Middle frontal gyrus (tissue), 1 donor: ENCODE data around the gene GDPD2.

Experiments used
- DNase-seq: peaks from one replicate; pipeline ENCODE4 v3.0.0-alpha.2; 2015; ENCODE audit warnings: low spot score; ENCODE audit errors: extremely low spot score

The GDPD2 gene

DNA sequence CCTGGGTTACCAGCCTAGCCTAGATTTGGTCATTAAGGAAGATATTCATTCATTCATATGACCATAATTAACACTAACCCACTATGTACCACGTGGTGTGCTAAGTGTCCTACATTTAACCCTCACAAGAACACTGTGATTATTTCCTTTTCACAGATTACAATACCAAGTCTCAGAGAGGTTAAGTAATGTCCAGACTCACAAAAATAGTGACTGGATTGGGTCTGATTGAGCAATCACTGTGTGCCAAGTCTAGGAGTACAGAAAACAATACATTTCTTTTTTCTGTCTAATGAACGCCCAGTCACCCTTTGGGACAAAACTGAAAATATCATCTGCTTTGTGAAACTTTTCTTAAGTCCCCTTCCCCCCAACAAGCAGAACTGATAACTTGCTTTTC, 13.9 kb downstream of the GDPD2 start:
- DNase-seq, result no peak

DNA sequence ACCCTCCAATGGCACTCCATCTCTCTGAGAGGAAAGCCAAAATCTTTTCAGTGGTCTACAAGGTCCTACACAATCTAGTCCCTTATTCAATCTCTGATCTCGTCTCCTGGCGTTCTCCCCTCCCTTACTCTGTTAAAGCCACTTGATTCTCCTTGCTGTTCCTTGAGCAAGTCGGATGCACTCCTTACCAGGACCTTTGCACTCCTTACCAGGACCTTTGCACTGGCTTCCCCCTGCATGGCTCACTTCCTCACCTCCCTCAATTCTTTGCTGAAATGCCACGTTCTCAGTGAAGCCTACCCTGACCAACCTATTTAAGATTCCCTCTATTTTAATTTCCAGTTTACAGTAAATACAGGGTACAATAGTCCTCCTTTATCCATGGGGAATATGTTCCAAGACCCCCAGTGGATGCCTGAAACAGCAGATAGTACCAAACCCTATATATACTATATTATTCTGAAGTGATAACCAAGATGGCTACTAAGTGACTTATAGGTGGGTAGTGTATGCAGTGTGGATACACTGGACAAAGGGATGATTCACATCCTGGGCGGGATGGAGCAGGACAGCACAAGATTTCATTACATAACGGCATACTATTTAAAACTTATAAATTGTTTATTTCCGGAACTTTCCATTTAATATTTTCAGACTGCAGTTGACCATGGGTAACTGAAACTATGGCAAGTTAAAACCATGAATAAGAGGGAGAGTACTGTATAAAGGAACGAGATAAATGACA, 15.0 kb downstream of the GDPD2 start:
- no peak for DNase-seq

DNA sequence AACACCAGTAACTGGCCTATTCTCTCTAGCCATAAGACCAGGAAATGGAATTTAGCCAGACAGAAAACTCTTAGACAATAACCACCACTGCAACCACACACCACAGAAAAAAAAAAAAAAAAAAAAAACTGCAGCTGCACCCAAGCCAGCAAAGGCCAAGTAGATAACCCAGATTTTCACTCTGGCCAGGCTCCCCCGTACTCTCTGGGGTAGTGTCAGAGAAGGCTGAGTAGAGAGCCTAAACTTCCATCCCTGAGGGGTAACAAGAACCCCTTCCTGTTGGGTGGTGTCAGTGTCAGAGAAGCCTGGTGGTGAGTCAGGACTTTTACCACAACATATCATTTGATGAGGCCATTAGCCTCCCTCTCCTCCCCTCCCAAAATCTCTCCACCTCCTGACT, 15.9 kb downstream of the GDPD2 start:
- DNase-seq, result no peak

DNA sequence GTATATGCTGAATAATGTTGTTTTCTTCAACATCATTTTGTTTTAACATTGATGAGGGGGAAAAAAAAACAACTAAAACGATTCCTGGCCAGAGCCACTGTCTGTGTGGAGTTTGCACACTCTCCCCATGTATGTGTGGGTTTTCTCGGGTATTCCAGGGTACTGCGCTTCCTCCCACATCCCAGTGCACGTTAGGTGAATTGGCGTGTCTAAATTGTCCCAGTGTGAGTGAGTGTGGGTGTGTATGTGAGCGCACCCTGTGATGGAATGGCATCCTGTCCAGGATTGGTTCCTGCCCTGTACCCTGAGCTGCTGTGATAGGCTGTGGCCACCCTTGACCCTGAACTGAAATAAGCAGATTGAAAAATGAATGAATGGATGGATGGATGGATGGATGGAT, 19.1 kb downstream of the GDPD2 start:
- DNase-seq, result no peak

DNA sequence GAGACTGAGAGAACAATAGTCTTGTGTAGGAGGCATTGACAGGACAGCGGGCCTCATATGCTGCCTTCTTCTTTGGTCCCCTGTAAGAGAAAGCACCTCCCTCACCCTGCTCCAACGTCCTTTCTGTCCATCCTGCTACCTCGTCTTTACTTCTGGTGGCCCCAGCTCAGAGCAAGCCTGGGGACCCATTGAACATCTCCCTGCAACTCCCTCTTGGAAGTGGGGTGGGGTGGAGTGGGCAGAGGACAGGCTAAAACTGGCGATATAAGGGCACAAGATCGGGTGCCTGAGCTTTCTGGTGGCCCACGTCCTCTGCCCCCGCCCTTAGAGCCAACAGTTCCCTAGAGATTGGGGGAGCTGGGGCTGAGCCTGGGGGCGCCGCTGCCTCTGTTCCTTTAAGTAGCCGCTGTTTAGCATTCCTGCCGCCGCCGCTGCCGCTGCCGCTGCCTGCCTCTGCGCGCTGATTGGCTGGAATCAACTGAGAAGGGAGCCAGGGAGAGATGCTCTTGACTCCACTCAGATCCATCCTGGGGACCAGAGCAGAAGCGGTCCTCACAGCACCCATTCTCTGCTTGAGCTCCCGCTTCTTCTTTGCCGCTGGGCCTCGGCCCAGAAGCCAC, 21.3 kb downstream of the GDPD2 start, which contains the start of gene DLG3:
DLG3 (plus strand) TSS at position 510 of the 620 bp plus-strand sequence. CDS start 367 bp downstream, outside the sequence.
- peak; percentile 44 for DNase-seq

DNA sequence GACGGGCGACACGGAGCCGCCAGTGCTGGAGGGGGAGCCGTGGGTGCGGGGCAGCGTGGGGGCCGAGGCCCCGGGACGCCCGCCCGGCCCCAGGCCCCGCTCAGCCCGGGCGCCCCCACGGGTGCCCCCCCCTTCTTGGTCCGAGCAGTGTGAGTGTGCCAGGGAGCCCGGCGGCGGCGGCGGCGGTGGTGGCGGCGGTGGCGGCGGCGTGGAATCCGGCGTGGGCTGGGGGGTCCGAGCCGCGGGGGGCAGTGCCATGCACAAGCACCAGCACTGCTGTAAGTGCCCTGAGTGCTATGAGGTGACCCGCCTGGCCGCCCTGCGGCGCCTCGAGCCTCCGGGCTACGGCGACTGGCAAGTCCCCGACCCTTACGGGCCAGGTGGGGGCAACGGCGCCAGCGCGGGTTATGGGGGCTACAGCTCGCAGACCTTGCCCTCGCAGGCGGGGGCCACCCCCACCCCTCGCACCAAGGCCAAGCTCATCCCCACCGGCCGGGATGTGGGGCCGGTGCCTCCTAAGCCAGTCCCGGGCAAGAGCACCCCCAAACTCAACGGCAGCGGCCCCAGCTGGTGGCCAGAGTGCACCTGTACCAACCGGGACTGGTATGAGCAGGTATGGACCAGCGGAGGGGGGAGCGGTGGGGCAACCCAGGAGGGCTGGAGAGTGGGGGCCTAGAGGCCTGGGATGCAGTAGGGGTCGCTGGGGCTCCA, 22.0 kb downstream of the GDPD2 start:
- DNase-seq, result no peak

DNA sequence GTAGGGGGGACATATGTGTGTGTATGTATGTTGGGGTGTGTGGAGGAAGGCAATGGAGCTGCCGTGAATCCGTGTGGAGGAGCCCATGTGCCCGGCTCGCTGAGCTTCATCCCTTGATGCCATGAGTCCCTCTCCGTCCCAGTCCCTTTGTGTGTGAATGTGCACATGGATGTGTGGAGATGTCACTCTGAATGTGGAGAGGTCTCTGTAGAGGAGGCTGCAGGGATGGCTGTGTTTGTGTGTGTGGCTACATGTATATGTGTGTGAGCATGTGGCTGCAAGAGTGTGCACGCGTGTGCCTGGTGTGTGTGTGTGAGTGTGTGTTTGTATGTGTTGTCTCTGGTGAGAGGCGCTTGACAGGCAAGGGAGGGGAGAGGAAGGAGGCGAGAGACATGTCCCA, 22.8 kb downstream of the GDPD2 start:
- DNase-seq, result no peak

DNA sequence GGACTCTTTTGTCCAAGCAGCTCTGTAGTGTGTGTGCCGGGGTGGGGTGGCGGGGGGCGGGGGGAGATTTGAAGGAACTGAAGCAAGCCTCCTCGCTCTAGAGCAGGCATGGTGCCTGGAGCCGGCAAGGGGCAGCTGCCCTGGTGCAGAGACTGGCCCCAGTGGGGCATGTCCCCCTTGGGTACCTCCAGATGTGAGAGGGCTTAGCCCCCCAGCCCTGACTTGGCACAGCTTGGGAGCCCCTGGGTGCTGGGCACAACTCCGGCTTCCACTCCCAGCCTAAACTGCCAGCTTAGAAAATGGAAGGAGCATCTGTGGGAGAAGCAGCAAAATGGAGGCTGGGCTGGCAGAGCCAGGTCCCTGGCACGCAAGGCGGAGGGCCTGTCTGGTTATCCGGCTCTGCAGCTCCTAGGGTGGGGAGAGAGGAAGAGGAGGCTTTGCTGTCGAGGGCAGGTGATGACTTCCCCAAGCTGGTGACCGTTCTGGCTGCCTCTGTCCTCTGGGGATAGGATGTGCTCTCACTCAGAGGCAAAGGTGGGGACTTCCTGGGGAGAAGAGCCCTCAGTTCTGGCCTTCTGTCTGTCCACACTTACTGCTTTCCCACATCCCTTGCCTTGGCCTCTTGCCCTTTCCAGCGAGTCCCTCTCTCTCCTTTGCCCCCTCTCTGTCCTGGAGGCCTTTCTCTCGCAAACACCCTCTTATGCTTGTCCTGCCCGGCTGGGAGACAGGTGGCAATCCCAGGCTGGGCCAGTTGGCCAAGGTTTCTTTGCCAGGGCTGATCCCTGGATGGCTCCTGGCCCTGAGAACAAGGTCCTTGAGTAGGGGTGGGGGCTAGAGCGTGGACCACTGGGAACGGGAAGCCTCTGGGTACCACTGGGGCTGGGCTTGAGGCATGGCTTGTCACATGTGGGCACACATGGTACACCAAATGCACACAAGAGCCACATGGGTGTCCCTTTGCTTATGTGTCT, 23.6 kb downstream of the GDPD2 start:
- DNase-seq, result no peak

DNA sequence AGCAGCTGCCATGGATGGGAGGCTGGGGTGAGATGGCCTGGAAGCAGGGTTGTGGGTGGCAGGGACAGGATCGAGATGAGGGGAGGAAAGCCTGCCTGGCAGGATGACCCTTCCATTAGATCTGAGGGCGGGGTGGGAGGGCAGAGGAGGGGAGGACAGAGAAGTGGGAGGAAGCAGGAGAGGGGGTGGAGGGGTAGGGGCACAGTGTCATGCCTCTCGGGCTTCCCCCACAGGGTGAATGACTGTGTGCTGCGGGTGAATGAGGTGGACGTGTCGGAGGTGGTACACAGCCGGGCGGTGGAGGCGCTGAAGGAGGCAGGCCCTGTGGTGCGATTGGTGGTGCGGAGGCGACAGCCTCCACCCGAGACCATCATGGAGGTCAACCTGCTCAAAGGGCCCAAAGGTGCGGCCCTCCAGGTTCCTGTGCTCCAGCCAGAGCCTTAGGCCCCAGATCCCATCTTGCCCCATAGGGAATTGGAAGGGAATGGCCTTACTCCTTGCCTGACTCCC, 26.4 kb downstream of the GDPD2 start:
- DNase-seq, result no peak

DNA sequence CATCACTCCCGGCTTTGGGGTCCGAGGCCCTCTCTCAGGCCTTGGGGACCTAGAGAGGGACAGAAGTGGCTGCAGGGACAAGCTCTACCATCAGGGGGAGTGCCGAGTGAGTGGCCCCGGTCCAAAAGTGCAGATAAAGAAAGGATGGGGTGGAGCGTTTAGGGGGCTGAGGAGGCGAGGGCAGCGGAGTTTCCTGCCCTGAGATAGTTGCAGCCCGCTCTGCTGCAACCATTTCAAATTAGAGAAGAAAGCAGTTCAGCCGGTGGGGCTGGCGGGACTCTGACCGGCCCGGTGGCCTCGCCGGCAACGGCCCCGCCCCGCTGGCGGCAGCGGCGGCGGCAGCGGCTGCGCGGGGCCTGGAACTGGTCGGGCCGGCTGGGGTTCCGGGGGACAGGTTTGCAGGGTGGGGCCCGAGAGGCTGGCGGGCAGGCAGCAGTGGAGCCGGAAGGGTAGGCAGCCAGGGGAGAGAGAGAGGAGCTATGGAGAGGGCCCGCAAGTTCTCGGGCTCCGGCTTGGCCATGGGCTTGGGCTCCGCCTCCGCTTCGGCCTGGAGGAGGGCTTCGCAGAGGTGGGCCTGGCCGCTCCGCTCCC, 29.1 kb downstream of the GDPD2 start:
- no peak for DNase-seq

DNA sequence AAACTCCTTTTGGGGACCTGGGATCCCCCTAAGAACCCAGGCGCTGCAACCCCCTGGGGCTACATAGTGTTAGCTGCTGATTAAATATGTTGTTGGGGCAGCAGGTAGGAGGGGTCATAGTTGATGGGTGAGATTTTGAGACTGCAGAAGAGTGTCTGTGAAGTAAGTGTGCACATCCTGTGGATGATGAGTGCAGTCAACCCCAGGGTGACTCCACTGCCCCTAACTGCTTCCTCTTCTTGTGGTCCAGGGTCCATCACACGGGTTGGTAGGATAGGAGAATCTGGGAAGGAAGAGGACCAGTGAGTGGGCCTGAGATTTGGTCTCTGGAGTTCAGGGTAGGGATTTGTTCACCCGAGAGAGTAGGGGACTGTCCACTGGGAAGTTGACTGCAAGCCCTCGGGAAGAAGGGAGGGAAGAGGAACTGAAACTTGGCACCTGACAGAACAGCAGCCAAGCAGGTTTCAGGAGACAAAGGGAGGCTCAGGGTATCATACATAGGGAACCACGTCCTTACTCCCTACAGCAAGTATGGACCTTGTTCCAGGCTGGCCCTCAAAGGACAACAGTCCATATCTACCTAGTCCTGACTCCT, 30.0 kb downstream of the GDPD2 start:
- DNase-seq, result no peak

DNA sequence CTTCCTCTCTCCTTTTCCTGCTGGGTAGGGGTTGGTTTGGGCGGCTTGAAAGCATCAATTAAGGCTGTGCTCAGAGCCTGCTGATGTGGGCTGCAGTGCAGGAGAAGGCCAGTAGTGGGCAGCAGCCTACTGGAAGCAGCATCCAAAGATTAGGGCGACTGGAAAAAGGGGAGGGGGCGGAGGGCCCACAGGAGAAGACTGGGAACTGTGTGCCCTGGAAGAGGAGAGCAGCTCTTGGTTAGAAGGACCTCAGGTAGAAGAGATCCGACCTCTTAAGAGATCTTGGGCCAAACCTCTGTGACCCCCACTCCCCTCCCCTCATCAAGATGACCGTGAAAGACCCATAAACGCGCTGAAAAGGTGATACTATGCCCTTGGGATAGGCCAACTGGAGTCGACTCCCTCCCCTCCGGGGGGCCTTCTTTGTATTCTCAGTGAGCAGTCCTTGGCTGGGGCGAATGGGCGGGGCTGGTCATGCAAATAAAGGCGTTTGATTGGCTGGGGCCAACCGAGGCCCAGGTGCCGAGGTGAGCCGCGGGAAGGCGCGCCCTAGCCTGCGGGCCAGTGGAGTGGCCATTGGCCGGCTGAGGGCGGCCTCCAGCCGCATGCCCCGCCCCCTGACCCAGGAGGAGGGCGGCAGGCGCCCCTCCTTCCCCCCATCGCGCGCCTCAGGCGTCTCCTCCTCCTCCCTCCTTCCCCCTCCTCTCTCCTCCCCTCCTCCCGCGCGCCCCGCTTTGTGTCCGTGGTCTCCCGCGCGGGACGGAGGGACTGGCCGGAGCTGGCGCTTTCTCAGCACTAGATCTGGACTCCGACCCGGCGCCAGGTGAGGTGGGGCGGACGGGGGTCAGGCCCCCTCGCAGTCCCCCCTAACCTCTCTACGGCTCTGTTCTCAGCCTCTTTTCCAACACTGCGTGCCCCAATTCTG, 31.6 kb downstream of the GDPD2 start:
- DNase-seq, result no peak

DNA sequence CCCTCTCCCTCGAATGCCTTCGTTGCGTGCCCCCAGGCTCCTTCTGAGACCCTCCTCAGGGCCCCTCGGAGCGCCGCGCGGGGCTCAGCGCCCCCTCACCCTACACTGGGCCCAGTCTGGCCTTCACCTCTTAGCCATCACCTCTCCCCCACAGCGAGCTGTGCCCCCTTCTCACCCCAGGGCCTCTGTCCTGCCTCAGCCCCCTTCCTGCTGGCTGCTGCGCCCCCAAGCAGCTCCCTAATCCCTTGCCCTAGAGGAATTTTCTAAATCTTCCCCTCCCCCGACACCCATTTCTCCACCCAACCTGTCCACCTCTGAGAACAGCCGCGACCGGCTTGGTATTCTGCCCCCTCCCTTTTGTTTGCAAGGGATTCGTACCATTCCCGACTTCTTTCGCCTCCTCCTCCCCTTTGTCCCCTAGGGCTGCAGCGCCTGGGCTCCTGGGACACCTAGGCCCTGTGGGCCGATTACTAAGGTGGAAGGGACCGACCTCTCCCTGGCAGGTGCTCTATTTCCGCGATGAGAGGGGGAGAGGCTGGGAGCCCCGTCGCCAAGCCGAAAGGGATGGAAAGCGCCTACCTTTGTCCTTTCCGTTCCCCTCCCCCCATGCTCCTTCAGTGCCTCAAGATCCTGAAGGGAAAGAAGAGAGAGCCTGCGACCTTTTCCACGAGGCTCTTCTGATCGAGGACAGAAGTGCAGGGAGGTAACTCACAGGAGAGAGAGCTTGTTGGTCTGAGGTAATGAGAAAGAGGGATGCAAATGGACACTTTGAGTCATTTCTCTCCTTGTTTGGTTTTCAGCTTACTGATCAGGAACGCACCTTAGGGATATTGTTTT, 32.5 kb downstream of the GDPD2 start:
- no peak for DNase-seq

DNA sequence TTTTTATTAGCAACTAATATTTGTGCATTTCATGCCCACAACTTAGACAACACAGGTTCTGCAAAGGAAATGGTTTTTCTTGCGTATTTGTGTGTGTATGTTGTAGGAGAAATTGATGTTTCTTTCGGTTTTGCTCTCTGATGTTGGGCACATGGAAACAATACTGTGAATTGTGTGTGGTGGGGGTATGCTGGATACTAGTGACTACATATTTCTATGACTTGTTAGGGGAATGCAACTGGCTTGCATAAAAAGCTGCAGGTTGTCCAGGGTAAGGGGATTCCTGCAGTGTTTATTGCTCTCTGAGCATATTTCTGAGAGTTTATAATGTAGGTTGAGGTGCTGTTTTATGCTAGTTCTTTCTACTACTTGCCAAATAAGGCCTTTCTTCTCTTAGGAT, 33.1 kb downstream of the GDPD2 start:
- DNase-seq, result no peak

DNA sequence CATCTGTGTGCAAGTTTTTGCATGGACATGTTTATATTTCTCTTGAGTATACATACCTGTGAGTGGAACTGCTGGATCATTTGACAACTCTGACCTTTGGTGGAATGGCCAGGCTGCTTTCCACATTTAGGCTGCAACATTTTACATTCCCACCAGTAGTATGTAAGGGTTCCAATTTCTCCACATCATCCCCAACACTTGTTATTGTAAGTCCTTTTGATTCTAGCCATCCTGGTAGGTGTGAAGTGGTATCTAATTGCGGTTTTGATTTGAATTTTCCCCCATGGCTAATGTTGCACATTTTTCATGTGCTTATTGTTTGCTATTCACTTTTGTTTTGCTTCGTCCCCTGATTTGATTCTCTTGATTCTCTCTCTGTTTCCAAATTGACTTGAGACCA, 37.9 kb downstream of the GDPD2 start:
- DNase-seq, result no peak

DNA sequence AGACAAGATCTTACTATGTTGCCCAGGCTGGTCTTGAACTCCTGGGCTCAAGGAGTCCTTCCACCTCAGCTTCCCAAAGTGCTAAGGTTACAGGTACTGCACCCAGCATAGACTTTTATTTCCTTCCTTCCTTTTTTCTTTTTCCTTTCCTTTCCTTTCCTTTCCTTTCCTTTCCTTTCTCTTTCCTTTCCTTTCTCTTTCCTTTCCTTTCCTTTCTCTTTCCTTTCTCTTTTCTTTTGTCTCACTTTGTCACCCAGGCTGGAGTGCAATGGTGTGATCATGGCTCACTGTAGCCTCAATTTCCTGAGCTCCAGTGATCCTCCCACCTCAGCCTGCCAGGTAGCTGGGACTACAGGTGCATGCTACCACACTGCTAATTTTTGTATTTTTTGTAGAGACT, 40.9 kb downstream of the GDPD2 start:
- DNase-seq, result no peak

DNA sequence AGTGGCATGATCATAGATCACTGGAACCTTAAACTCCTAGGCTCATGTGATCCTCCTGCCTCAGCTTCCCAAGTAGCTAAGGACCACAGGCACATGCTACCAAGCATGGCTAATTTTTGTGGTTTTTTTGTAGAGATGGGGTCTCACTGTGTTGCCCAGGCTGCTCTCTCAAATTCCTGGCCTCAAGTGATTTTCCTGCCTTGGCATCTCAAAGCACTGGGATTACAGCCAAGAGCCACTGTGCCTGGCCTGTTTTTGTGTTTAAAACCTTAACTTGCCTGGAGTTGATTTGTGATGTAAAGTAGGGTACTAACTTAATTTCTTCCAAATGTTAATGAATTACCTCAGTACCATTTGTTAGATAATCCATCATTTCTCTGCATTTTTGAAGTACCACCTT, 43.9 kb downstream of the GDPD2 start:
- no peak for DNase-seq

DNA sequence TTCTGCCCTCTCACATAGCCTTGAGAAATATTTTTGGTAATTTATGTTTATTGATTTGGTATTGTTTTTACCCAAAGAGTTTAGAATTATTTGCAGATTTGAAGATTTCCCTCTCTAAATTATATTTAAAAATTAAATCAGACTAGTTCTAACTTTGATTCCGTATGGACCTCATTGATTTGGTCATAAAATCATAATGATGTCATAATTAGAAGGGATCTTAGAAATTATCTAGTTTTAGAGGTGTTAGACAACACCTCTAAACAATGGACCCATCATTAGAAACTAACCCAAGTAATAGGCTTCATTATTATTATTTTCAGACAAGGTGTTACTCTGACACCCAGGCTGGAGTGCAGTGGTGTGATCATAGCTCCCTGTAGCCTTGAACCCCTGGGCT, 45.6 kb downstream of the GDPD2 start:
- DNase-seq, result no peak
